ENCODE results near the gene RASGEF1B. TPM values are rescaled to one million over a fixed set of nuclear protein-coding genes. Genes with fewer than 3 reads are reported as not detected.

The RASGEF1B gene
- total and polyA plus RNA-seq, 2 experiments from 2014 or later, result 2.8 to 5.2 TPM

DNA sequence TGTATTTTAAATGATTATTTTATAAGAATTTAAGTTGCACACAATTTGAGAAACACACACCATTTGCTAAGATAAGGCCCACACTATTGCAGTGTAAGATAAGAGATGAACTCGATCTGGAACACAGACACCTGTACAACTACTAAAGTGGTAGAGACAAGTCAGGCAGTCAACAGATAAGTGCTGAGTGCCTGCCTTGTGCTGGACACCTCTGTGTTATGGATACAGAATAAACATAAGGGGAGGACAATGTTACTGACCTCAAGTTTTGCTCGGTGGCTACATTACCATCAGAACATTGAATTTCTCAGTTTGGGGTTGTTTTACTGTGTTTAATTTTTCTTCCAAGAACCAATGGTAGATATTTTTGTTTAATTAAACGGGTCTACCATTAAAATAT, 74.1 kb downstream of the RASGEF1B start:
- peaks cover 4% of the 10 kb centered on the region for H3K4me1 Mint-ChIP-seq
- no peaks in the 10 kb centered on the region for H3K4me1 ChIP-seq (ENCODE audit: insufficient read depth)
- TF ChIP-seq, protein P1, sequence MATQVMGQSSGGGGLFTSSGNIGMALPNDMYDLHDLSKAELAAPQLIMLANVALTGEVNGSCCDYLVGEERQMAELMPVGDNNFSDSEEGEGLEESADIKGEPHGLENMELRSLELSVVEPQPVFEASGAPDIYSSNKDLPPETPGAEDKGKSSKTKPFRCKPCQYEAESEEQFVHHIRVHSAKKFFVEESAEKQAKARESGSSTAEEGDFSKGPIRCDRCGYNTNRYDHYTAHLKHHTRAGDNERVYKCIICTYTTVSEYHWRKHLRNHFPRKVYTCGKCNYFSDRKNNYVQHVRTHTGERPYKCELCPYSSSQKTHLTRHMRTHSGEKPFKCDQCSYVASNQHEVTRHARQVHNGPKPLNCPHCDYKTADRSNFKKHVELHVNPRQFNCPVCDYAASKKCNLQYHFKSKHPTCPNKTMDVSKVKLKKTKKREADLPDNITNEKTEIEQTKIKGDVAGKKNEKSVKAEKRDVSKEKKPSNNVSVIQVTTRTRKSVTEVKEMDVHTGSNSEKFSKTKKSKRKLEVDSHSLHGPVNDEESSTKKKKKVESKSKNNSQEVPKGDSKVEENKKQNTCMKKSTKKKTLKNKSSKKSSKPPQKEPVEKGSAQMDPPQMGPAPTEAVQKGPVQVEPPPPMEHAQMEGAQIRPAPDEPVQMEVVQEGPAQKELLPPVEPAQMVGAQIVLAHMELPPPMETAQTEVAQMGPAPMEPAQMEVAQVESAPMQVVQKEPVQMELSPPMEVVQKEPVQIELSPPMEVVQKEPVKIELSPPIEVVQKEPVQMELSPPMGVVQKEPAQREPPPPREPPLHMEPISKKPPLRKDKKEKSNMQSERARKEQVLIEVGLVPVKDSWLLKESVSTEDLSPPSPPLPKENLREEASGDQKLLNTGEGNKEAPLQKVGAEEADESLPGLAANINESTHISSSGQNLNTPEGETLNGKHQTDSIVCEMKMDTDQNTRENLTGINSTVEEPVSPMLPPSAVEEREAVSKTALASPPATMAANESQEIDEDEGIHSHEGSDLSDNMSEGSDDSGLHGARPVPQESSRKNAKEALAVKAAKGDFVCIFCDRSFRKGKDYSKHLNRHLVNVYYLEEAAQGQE (IDR thresholded peaks at IDR 0.05; ENCODE audit: unreplicated experiment), result no peak
- TF ChIP-seq CREB1 (CRISPR knock-in tag; IDR thresholded peaks at IDR 0.05; ENCODE audit: low read depth) (no peak), JUNB (IDR thresholded peaks at IDR 0.05; ENCODE audit: unreplicated experiment) (no peak), ZNF331 (CRISPR knock-in tag; IDR thresholded peaks at IDR 0.05; ENCODE audit: low read depth) (no peak), STAT1 (IDR thresholded peaks at IDR 0.05; ENCODE audit: unreplicated experiment) (no peak), EZH2 (IDR thresholded peaks at IDR 0.05; ENCODE audit: low read depth, unreplicated experiment) (no peak), ZNF114 (CRISPR knock-in tag; IDR thresholded peaks at IDR 0.05) (no peak), NANOG (IDR thresholded peaks at IDR 0.05; ENCODE audit: borderline replicate concordance) (no peak), POLR2AphosphoS5 (IDR thresholded peaks at IDR 0.05; ENCODE audit: low read depth) (no peak), ZNF462 (CRISPR knock-in tag; IDR thresholded peaks at IDR 0.05) (no peak), EZH2phosphoT487 (IDR thresholded peaks at IDR 0.05; ENCODE audit: unreplicated experiment) (no peak)
- TF ChIP-seq, protein P2, sequence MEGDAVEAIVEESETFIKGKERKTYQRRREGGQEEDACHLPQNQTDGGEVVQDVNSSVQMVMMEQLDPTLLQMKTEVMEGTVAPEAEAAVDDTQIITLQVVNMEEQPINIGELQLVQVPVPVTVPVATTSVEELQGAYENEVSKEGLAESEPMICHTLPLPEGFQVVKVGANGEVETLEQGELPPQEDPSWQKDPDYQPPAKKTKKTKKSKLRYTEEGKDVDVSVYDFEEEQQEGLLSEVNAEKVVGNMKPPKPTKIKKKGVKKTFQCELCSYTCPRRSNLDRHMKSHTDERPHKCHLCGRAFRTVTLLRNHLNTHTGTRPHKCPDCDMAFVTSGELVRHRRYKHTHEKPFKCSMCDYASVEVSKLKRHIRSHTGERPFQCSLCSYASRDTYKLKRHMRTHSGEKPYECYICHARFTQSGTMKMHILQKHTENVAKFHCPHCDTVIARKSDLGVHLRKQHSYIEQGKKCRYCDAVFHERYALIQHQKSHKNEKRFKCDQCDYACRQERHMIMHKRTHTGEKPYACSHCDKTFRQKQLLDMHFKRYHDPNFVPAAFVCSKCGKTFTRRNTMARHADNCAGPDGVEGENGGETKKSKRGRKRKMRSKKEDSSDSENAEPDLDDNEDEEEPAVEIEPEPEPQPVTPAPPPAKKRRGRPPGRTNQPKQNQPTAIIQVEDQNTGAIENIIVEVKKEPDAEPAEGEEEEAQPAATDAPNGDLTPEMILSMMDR (conservative IDR thresholded peaks at IDR 0.05; ENCODE audit: low read depth in 2 of 2), result no peak
- TF ChIP-seq, protein P3, sequence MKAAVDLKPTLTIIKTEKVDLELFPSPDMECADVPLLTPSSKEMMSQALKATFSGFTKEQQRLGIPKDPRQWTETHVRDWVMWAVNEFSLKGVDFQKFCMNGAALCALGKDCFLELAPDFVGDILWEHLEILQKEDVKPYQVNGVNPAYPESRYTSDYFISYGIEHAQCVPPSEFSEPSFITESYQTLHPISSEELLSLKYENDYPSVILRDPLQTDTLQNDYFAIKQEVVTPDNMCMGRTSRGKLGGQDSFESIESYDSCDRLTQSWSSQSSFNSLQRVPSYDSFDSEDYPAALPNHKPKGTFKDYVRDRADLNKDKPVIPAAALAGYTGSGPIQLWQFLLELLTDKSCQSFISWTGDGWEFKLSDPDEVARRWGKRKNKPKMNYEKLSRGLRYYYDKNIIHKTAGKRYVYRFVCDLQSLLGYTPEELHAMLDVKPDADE (IDR thresholded peaks at IDR 0.05), result no peak
- H3K27me3 Mint-ChIP-seq (ENCODE audit: insufficient read depth, low read depth, poor library complexity), result no peaks in the 10 kb centered on the region
- no peak overlapping the region for H3K4me3 ChIP-seq
- ATAC-seq, result no peak
- H2AFZ ChIP-seq, result no peak overlapping the region
- H3K4me3 Mint-ChIP-seq, result no peak overlapping the region
- H3K9me3 Mint-ChIP-seq, result no peaks in the 10 kb centered on the region; the same call in 2 of the 3 replicates
- H3K79me2 ChIP-seq (replicated peaks; ENCODE audit: insufficient read depth), result no peaks in the 10 kb centered on the region
- H4K20me1 ChIP-seq (replicated peaks; ENCODE audit: insufficient read depth), result no peaks in the 10 kb centered on the region
- H3K27ac ChIP-seq (ENCODE audit: low read depth), result no peak overlapping the region
- no peaks in the 10 kb centered on the region for H3K27me3 ChIP-seq (ENCODE audit: insufficient read depth)
- H3F3A ChIP-seq (replicated peaks; ENCODE audit: low read depth), result no peaks in the 10 kb centered on the region
- H3K4me2 ChIP-seq, result no peak overlapping the region
- no peaks in the 10 kb centered on the region for H3K36me3 Mint-ChIP-seq (ENCODE audit: low read depth)
- DNase-seq (ENCODE audit: low spot score), result no peak
- no peak overlapping the region for H3K27ac Mint-ChIP-seq
- no peaks in the 10 kb centered on the region for H3K9me2 ChIP-seq (ENCODE audit: insufficient read depth)
- no peaks in the 10 kb centered on the region for H3K36me3 ChIP-seq (ENCODE audit: insufficient read depth)

Measured in GM23338 (cell line).